CD4-positive, alpha-beta T cell treated with Interleukin-17A for 1 hour (primary cell): ENCODE data around the gene TMEM109.
A peak's percentile ranks its signal among the peaks of the same experiment; 100 is the strongest.
"Not testable (repeated sequence)": the region's sequence is repeated elsewhere in the genome, so short reads cannot be mapped to it uniquely, and the experiment has no call there.

ENCODE experiments used
- DNase-seq: peaks from one replicate; pipeline ENCODE4 v3.0.0-alpha.2; 2020

The TMEM109 gene

GRCh38 chr11:60879104-60879503, 34.9 kb upstream of the TMEM109 start:
- DNase-seq: no peak

- no peak for DNase-seq
Observed at GRCh38 chr11:60879971-60880588, 33.9 kb upstream of the TMEM109 start.

GRCh38 chr11:60880643-60881282, 33.2 kb upstream of the TMEM109 start:
- no peak for DNase-seq

- DNase-seq: peak; percentile 50
Observed at GRCh38 chr11:60887556-60887955, 26.4 kb upstream of the TMEM109 start.

- DNase-seq: no peak
Observed at GRCh38 chr11:60889869-60890311, 24.1 kb upstream of the TMEM109 start.

GRCh38 chr11:60890696-60891095, 23.3 kb upstream of the TMEM109 start:
- DNase-seq: no peak

GRCh38 chr11:60891103-60891741, 22.7 kb upstream of the TMEM109 start:
- no peak for DNase-seq

- DNase-seq: no peak
Observed at GRCh38 chr11:60895687-60896086, 18.3 kb upstream of the TMEM109 start.

- no peak for DNase-seq
Observed at GRCh38 chr11:60897496-60897895, 16.5 kb upstream of the TMEM109 start.

GRCh38 chr11:60899046-60899936, 14.7 kb upstream of the TMEM109 start:
- peak; percentile 62 for DNase-seq

GRCh38 chr11:60899977-60900376, 14.0 kb upstream of the TMEM109 start:
- no peak for DNase-seq

- DNase-seq: no peak
Observed at GRCh38 chr11:60900673-60901404, 13.1 kb upstream of the TMEM109 start.

- DNase-seq: no peak
Observed at GRCh38 chr11:60902625-60903024, 11.3 kb upstream of the TMEM109 start.

- no peak for DNase-seq
Observed at GRCh38 chr11:60905047-60905446, 8.9 kb upstream of the TMEM109 start.

GRCh38 chr11:60905551-60906113, 8.3 kb upstream of the TMEM109 start:
- peak; percentile 30 for DNase-seq

- peak; percentile 99 for DNase-seq
Observed at GRCh38 chr11:60906132-60906972, 7.6 kb upstream of the TMEM109 start, which contains the start of gene PRPF19. PRPF19 (minus strand) TSS chr11:60906585; CDS start chr11:60906382, 203 bp downstream.

- no peak for DNase-seq
Observed at GRCh38 chr11:60908803-60909202, 5.2 kb upstream of the TMEM109 start.

- not testable (repeated sequence) for DNase-seq
Observed at GRCh38 chr11:60909680-60910280, 4.2 kb upstream of the TMEM109 start.

GRCh38 chr11:60910281-60910687, 3.7 kb upstream of the TMEM109 start:
- DNase-seq: no peak

- DNase-seq: no peak
Observed at GRCh38 chr11:60910711-60911380, 3.1 kb upstream of the TMEM109 start.
